ENCODE measurements around the gene REG3G.
A peak's percentile ranks its signal among the peaks of the same experiment; 100 is the strongest.

REG3G gene

GRCh38 chr2:79025421-79025820 is at the start of gene REG3G:
Gene REG3G, plus strand, starts transcription at chr2:79025702. Its CDS starts 392 bp downstream, at chr2:79026094.
- POLR2A ChIA-PET: no interaction called here
- DNase-seq (ENCODE audit: extremely low spot score): no peak
- no peak for TF ChIP-seq L3MBTL2 (conservative IDR thresholded peaks at IDR 0.05)
- no peak for TF ChIP-seq HDGF (IDR thresholded peaks at IDR 0.05; ENCODE audit: borderline replicate concordance)
- no peak for TF ChIP-seq FOXA1 (IDR thresholded peaks at IDR 0.05)
- no peak for TF ChIP-seq SUZ12 (IDR thresholded peaks at IDR 0.05)
- no peak for TF ChIP-seq ELF4 (IDR thresholded peaks at IDR 0.05)
- TF ChIP-seq TARDBP (IDR thresholded peaks at IDR 0.05): no peak
- no peak for TF ChIP-seq LEF1 (IDR thresholded peaks at IDR 0.05; ENCODE audit: borderline replicate concordance)
- TF ChIP-seq FOXM1 (IDR thresholded peaks at IDR 0.05; ENCODE audit: borderline replicate concordance): no peak
- no peak for TF ChIP-seq ARNT (IDR thresholded peaks at IDR 0.05)
- no peak for TF ChIP-seq SP1 (IDR thresholded peaks at IDR 0.05)
- no peak for TF ChIP-seq FOXK2 (IDR thresholded peaks at IDR 0.05)
- no peak for TF ChIP-seq ZNF384 (IDR thresholded peaks at IDR 0.05)
- no peak for TF ChIP-seq BHLHE40 (IDR thresholded peaks at IDR 0.05; ENCODE audit: borderline replicate concordance)
- no peak for TF ChIP-seq NFRKB (IDR thresholded peaks at IDR 0.05)
- TF ChIP-seq, protein P1, sequence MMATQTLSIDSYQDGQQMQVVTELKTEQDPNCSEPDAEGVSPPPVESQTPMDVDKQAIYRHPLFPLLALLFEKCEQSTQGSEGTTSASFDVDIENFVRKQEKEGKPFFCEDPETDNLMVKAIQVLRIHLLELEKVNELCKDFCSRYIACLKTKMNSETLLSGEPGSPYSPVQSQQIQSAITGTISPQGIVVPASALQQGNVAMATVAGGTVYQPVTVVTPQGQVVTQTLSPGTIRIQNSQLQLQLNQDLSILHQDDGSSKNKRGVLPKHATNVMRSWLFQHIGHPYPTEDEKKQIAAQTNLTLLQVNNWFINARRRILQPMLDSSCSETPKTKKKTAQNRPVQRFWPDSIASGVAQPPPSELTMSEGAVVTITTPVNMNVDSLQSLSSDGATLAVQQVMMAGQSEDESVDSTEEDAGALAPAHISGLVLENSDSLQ (IDR thresholded peaks at IDR 0.05): no peak
- TF ChIP-seq CTBP1 (IDR thresholded peaks at IDR 0.05; ENCODE audit: borderline replicate concordance): no peak
- CTCF ChIA-PET: no interaction called here

DNA sequence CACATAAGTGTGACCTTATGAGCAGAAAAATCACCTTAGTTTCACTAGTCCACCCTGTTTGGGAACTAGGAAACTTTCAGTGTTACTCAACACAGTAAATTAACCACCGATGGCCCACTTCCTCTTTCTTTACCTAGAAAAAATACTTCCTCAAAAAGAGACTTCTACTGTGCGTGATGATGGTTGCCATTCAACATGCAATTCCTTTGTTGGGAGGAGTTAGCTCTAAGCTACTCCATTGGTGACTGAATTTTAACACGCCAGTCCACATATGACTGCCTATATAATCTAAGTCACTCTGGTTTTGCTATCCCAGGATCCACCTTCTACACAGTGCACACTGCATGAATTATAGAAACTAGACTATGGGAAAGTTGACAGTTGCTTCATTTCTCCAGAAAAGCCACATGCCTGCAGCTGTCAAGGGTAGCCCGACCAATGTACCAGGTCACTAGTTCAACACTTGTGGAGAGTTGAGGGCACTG is 47.8 kb upstream of the REG3G start:
- TF ChIP-seq SP1 (IDR thresholded peaks at IDR 0.05) (no peak), NFRKB (IDR thresholded peaks at IDR 0.05) (no peak), ZNF384 (IDR thresholded peaks at IDR 0.05) (no peak)
- no peak for DNase-seq (ENCODE audit: extremely low spot score)
- POLR2A ChIA-PET: no interaction called here
- CTCF ChIA-PET: no interaction called here

DNA sequence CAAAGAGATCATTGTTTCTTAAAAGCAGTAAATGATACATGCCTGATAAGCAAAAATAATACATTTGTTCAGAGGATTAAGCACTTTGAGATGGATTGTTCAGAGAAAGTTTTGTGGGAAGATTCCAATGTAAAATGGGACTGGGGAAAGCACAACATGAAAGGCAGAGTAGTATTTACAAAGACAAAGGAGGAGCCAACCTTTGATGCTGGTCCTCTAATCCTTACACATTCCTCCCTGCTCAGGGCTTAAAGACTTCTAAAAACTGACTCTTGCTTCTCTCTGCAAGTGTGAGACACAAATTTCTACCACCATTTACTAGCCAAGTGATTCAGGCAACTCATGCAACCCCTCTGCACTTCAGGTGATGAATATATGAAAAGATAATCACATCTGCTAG is 47.2 kb upstream of the REG3G start:
- ChIA-PET CTCF (no interaction called here), POLR2A (no interaction called here)
- no peak for TF ChIP-seq ARNT (IDR thresholded peaks at IDR 0.05)
- no peak for TF ChIP-seq FOXM1 (IDR thresholded peaks at IDR 0.05; ENCODE audit: borderline replicate concordance)
- no peak for TF ChIP-seq TARDBP (IDR thresholded peaks at IDR 0.05)
- no peak for TF ChIP-seq ELF4 (IDR thresholded peaks at IDR 0.05)
- TF ChIP-seq SUZ12 (IDR thresholded peaks at IDR 0.05): no peak
- TF ChIP-seq, protein P1 (IDR thresholded peaks at IDR 0.05): no peak
- no peak for TF ChIP-seq FOXA1 (IDR thresholded peaks at IDR 0.05)
- TF ChIP-seq SP1 (IDR thresholded peaks at IDR 0.05): no peak
- no peak for DNase-seq (ENCODE audit: extremely low spot score)

DNA sequence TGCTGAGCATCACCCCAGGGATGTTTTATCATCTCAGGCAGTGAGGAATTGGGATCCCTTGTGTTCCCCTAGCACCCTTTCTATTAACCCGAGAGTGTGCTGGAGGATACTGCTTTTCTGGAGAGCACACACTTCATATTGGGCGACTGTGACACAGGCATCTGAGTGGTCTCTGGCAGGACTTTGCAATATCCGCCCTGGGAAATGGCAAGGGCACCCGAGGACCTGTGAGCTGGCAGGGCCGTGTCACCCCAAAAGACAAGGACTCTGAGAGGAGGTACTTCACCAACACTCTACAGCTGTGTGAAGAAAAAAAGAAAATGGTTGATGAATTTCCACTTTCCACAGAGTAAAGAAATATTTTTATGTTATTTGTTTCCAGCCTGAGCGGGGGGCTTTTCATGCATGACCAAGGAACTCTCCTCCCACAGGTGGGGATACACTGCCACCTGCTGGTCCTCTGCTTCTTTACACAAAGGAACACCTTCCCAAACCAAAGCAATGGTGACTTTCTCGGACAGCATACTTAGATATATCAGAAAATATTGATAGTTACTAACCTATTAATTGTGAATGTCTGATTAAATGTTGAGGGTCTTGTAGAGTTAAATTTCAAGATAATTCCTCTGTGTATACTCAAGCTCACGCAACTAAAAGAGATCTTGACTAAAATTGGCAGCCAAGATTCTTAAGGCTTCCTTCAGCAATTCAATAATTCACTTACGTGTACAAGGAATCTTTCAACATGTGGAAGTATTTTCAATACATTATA is 45.9 kb upstream of the REG3G start:
- DNase-seq (ENCODE audit: extremely low spot score): peak; percentile 61
- CTCF ChIA-PET: interaction anchor here (1.0 kb wide), 1 partner anchor 628 kb away, joined by 3 read pairs; no protein-coding TSS in a partner anchor
- POLR2A ChIA-PET: no interaction called here
- no peak for TF ChIP-seq L3MBTL2 (conservative IDR thresholded peaks at IDR 0.05)
- TF ChIP-seq ZNF384 (IDR thresholded peaks at IDR 0.05): no peak
- TF ChIP-seq LEF1 (IDR thresholded peaks at IDR 0.05; ENCODE audit: borderline replicate concordance): no peak
- TF ChIP-seq FOXK2 (IDR thresholded peaks at IDR 0.05): no peak
- no peak for TF ChIP-seq FOXM1 (IDR thresholded peaks at IDR 0.05; ENCODE audit: borderline replicate concordance)
- TF ChIP-seq SP1 (IDR thresholded peaks at IDR 0.05): no peak
- TF ChIP-seq, protein P1 (IDR thresholded peaks at IDR 0.05): no peak
- TF ChIP-seq ARNT (IDR thresholded peaks at IDR 0.05): no peak
- TF ChIP-seq CTBP1 (IDR thresholded peaks at IDR 0.05; ENCODE audit: borderline replicate concordance): no peak
- no peak for TF ChIP-seq TARDBP (IDR thresholded peaks at IDR 0.05)
- TF ChIP-seq SUZ12 (IDR thresholded peaks at IDR 0.05): no peak
- no peak for TF ChIP-seq BHLHE40 (IDR thresholded peaks at IDR 0.05; ENCODE audit: borderline replicate concordance)
- TF ChIP-seq HDGF (IDR thresholded peaks at IDR 0.05; ENCODE audit: borderline replicate concordance): no peak
- no peak for TF ChIP-seq NFRKB (IDR thresholded peaks at IDR 0.05)

DNA sequence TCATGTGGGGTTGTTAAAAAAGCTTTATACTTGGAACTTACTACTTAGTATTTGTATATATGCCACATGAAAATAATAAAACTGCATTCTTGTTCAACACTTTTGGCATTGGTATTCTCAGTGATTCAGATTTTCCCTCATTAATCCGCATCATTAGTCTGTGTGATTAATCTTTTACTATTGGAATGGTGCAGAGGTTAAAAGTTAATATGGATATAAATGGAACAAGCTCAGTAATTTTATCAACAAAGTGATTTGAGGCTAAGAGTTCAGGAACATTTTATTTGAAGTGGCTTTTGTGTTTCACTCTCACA is 45.4 kb upstream of the REG3G start:
- TF ChIP-seq FOXM1 (IDR thresholded peaks at IDR 0.05; ENCODE audit: borderline replicate concordance) (no peak), ELF4 (IDR thresholded peaks at IDR 0.05) (no peak), L3MBTL2 (conservative IDR thresholded peaks at IDR 0.05) (no peak), TARDBP (IDR thresholded peaks at IDR 0.05) (no peak), LEF1 (IDR thresholded peaks at IDR 0.05; ENCODE audit: borderline replicate concordance) (no peak), CTBP1 (IDR thresholded peaks at IDR 0.05; ENCODE audit: borderline replicate concordance) (no peak), SP1 (IDR thresholded peaks at IDR 0.05) (no peak), BHLHE40 (IDR thresholded peaks at IDR 0.05; ENCODE audit: borderline replicate concordance) (no peak), ARNT (IDR thresholded peaks at IDR 0.05) (no peak), SUZ12 (IDR thresholded peaks at IDR 0.05) (no peak), FOXK2 (IDR thresholded peaks at IDR 0.05) (no peak), NFRKB (IDR thresholded peaks at IDR 0.05) (no peak), HDGF (IDR thresholded peaks at IDR 0.05; ENCODE audit: borderline replicate concordance) (no peak), FOXA1 (IDR thresholded peaks at IDR 0.05) (no peak), ZNF384 (IDR thresholded peaks at IDR 0.05) (no peak)
- TF ChIP-seq, protein P1 (IDR thresholded peaks at IDR 0.05): no peak
- ChIA-PET CTCF (interaction anchor here (1.0 kb wide), 1 partner anchor 628 kb away, joined by 3 read pairs; no protein-coding TSS in a partner anchor), POLR2A (no interaction called here)
- no peak for DNase-seq (ENCODE audit: extremely low spot score)
